EL (cell line): ENCODE measurements around the gene GJA4.
A peak's percentile ranks its signal among the peaks of the same experiment; 100 is the strongest.

Experiments used
- DNase-seq: peaks from one replicate; pipeline ENCODE4 v3.0.0-alpha.2; 2016

The GJA4 gene

DNA sequence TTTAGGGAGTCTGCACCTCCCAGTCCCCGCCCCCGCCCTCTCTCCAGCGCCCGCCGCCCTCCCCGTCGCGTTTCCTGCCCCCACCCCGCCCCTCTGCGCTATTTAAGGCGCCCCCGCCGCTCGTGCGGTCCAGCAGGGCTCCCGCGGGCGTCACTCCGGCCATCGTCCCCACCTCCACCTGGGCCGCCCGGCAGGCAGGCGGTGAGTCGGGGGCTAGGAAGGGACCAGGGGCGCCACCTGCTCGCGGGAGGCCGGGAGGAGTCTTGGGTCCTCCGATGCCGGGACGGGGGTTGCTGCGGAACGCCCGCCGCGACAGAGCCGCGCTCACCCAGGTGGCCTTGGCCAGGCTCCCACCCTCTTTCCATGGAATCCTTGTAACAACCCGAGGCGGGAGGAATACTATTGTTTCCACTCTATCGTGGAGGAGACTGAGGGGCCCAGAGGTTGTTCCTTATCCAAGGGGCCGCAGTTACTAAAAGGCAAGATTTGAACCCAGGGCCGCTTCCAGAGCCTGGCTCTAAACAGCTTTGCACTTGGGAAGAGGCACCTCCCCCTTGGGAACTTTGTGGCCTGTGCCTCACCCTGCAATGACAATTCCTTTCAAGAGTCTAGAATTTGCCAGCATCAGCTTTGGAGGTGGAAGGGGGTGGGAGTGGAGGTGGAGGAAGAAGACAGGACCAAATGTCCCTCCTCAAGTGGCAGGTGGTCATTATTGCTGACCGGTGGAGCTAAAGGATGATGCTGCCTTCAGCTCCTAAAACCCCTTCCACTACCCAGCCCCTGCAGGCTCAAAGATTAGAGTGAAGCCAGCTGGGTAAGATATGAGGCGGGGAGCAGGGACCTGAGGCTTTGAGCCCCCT lies at the start of gene GJA4:
Gene GJA4 (plus strand): TSS at position 132 of the 860 bp plus-strand sequence. CDS start 1,215 bp downstream, outside the sequence.
- no peak for DNase-seq

GRCh38 chr1:34743775-34744174 lies 49.0 kb upstream of the GJA4 start:
- DNase-seq, result no peak

DNA sequence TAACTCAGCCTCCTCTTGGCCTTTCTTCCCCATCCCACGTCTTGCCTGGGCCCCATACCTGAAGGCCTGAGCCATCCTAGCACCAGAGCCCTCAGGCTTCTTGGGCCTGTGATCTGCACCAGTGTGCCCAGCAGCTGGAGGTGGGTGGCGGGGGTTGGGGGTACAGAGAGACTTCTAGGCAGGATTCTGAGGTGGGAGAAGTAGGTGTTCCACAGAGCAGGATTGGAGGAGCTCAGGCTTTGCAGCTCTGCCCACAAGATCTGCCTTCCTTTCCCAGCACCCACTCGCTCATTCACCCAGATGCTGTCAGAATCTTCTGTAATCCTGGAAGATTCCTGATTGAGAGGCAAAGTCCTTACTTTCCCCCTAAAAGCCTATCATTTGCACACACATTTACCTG lies 47.9 kb upstream of the GJA4 start:
- no peak for DNase-seq

DNA sequence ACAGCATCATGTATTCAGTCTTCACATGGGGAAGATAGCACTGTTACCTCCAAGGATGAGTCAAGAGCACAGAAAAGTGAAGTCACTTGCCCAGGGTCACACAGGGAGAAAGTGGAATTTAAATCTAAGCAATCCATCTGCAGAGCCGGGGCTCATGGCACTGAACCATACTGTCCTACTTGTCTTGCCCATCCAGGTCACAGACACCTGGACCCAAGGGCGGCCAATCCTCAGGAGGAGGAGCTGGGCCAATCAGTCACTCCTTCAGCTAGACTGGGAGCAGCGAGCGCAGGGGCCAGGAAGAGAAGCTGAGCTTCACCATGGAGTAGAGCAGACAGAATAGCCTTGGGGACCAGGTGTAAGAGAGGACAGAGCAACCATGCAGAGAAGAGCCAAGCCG lies 47.1 kb upstream of the GJA4 start:
- no peak for DNase-seq

GRCh38 chr1:34746101-34746500 lies 46.7 kb upstream of the GJA4 start:
- DNase-seq, result no peak

DNA sequence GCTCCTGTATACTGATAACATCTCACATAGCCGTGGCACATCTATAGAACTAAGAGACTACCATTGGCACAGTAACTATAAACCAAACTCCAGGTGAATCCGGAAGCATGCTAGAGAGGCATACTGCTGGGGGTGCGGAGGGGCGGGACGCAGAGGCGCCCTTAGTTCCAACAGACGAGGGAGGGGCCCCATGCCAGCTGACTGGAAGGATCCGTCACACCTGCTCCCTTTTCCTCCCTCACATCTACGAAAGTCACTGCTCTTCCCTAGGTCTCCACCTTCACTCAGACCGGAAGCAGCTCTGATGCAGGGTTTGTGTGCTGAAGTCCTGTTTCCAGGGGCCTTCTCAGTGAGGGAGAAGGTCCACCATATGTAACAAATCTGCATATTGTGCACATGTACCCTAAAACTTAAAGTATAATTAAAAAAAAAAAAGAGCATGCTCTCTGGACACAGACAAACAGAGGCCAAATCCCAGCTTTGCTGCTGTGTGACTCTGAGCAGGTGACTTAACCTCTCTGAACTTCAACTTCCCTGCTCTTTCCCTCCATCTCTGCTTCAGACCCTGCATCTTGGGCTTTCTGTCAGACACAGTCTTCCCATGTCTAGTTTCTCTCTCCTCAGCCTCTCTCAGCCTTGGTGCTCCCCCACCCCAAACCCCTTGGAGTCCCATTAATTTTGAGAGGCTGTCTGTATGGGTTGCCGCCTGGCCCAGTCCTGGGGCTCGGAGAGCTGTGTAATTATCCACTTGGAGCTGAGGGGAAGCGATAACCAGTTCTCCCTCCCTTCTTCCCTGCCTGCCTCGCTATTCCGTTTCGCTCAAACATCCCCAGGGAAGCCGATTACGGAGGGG lies 45.8 kb upstream of the GJA4 start:
- DNase-seq, result no peak

- no peak for DNase-seq
Measured at GRCh38 chr1:34747638-34747941, 45.2 kb upstream of the GJA4 start.

DNA sequence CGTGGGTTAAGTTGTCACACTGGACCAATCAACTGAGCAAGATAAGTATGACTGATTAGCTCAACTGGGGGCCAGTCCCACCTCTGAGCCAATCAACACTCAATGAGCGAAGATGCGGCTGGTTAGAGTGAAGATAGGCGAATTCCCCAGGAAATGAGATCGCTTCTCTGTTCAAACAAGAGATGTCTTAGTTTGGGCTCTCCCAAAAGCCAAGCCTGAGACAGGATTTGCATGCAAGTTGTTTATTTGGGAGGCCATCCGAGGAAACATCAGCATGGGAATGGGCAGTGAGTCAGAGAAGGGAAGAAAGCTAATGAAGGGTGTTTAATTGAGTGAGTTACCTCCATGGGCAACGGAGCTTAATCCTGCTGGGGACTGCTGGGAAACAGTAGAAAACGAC lies 42.8 kb upstream of the GJA4 start:
- DNase-seq, result no peak

GRCh38 chr1:34750610-34751009 lies 42.2 kb upstream of the GJA4 start:
- DNase-seq, result no peak

- no peak for DNase-seq
Measured at GRCh38 chr1:34753163-34753562, 39.6 kb upstream of the GJA4 start.

DNA sequence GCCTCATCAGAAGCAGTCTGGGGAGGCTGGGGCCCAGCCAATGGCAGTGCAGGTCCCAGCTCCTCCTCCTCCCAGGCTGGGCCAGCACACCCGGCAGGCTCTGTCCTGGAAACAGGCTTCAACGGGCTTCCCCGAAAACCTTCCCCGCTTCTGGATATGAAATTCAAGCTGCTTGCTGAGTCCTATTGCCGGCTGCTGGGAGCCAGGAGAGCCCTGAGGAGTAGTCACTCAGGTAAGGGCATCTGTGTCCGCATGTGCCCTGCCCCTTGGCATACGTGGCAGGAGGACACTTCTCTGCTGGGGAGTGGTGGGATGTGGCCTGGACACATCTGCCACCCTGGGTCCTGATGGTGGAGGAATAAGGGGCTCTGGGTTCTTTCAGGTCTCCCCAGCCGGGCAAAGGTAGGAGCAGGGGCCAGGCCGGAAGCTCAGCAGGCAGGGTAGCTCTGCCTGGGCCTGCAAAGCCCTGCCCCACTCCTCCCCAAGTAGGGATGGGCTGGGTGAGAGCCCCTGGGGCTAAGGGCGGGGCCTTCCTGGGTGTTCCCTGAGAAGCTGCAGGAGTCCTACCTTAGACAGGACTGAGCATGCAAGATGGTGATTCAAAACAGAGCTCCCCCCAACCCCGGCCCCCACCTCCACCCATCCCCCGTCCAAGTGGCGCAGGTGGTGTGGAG lies 37.7 kb upstream of the GJA4 start, which contains the start of gene GJB5:
Gene GJB5 (plus strand): TSS at position 84 of the 674 bp plus-strand sequence. CDS start 2,284 bp downstream, outside the sequence.
- DNase-seq, result no peak

GRCh38 chr1:34755961-34756360 lies 36.8 kb upstream of the GJA4 start:
- no peak for DNase-seq

DNA sequence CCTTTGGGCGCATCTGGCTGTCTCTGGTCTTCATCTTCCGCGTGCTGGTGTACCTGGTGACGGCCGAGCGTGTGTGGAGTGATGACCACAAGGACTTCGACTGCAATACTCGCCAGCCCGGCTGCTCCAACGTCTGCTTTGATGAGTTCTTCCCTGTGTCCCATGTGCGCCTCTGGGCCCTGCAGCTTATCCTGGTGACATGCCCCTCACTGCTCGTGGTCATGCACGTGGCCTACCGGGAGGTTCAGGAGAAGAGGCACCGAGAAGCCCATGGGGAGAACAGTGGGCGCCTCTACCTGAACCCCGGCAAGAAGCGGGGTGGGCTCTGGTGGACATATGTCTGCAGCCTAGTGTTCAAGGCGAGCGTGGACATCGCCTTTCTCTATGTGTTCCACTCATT lies 35.4 kb upstream of the GJA4 start:
- DNase-seq, result no peak

DNA sequence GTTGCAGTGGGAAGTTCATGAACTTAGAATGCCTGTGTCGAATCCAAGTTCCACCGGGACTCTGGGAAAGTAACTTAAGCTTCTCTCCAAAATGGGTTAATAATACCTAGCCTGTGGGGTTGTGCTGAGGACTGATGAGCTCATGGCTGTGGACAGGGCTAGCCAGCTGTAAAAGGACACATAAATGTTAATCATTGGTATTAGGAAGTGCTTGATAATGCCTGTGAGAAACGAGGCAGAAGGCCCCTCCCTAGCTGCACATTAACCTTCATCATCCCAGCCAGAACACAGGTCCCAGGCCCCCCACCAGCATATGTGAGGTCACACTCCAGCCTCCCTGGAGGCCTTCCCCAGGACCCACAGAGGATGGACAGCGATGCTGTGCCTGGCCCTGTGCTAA lies 34.0 kb upstream of the GJA4 start:
- no peak for DNase-seq

DNA sequence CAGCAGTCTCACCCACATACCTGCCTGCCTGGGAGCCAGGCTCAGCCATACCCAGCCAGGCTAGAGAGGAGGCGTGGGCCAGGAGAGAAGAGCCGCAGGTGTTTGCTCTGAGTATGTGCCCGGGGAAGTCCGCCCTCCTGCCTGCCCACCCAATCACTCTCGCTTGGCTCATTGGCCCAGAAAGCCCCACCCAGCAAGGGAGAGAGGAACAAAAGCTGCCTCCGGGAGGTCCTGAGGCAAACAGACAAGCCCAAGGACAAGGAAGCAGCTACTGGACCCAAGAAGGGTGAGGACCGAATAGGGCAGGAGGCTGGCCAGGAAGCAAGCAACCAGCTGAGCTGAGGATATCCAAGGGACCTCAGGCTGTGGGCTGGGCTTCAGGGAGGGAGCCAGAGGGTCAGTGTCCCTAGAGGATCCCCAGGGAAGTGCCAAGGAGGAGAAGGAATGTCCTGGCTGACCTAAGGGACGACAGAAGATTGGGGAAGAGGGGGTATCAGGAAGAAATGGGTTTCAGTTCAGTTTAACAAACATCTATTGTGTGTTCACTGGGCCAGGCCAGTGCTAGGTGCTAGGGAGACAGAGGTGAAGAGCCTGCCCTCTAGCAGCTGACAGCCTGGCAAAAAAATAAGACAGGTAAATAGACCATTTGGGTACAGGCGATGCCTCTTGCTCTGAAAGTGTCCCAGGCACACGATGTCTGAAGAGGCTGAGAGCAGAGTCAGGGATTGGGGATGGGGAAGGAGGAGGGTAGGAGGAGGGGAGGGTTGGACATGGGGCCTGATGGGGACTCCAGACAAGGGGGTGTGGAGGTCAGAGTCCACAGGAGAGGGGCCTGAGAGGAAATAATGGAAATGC lies 33.1 kb upstream of the GJA4 start, which contains the start of gene GJB4:
Gene GJB4 (plus strand): TSS at position 238 of the 855 bp plus-strand sequence. CDS start 1,515 bp downstream, outside the sequence.
- no peak for DNase-seq

DNA sequence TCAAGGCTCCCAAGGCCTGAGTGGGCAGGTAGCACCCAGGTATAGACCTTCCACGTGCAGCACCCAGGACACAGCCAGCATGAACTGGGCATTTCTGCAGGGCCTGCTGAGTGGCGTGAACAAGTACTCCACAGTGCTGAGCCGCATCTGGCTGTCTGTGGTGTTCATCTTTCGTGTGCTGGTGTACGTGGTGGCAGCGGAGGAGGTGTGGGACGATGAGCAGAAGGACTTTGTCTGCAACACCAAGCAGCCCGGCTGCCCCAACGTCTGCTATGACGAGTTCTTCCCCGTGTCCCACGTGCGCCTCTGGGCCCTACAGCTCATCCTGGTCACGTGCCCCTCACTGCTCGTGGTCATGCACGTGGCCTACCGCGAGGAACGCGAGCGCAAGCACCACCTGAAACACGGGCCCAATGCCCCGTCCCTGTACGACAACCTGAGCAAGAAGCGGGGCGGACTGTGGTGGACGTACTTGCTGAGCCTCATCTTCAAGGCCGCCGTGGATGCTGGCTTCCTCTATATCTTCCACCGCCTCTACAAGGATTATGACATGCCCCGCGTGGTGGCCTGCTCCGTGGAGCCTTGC lies 31.5 kb upstream of the GJA4 start:
- DNase-seq, result no peak

- DNase-seq, result no peak
Measured at GRCh38 chr1:34761776-34762307, 31.0 kb upstream of the GJA4 start.

DNA sequence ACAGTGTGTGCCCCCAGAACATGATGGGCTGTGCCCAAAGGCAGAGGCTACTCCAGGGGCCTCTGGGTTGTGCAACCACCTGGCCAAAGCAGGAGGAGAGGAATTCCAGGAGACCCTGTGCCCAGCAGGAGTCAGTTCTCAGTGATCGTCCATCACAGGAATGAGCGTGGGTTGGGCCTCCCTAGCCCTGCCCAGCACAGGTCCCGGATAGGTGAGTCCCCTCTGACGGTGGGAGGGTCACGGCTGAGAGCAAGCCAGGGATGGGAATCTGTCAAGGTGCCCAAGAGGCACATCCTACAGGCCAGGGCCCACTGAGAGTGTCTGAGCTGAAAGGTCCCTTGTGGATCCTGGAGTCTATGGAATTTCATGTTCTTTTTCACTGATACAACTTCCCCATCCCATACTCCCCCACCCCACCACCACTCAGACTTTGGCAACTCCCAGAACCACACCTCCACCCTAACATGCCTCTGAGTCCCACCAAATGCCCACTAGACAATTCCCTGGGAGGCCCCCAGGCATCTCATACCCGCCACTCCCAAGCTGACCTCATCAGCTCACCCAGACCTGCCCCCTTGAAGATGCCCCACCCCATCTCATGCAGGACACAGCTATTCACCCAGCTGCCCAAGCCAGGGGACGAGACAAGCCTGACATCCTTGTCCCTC lies 30.2 kb upstream of the GJA4 start:
- DNase-seq, result no peak

- DNase-seq, result peak; percentile 63
Measured at GRCh38 chr1:34763142-34763781, 29.5 kb upstream of the GJA4 start.

- no peak for DNase-seq
Measured at GRCh38 chr1:34768856-34769255, 23.9 kb upstream of the GJA4 start.
